ENCODE results near the gene PWWP2B.

The PWWP2B gene

GRCh38 chr10:132412316-132413192 is 15.6 kb downstream of the PWWP2B start:
- H3K4me3 ChIP-seq (ENCODE audit: low read length, poor library complexity, severe bottlenecking) = no peak overlapping the region
- no peak overlapping the region for H2AFZ ChIP-seq (ENCODE audit: low read length)
- no peaks in the 10 kb centered on the region for H3K27me3 ChIP-seq (ENCODE audit: insufficient read depth, low read length, poor library complexity, severe bottlenecking)
- no peaks in the 10 kb centered on the region for H3K9me2 ChIP-seq (replicated peaks; ENCODE audit: low read depth, low read length)
- peaks cover 75% of the 10 kb centered on the region; the same call in 1 of the 2 replicates for H3K79me2 ChIP-seq (ENCODE audit: insufficient read depth, low read length)
- H4K20me1 ChIP-seq (ENCODE audit: insufficient read depth, low read length, poor library complexity, severe bottlenecking) = peaks cover 30% of the 10 kb centered on the region
- no peak overlapping the region for H3K9ac ChIP-seq (ENCODE audit: low read depth, low read length, poor library complexity, severe bottlenecking)
- no peaks in the 10 kb centered on the region for H3F3A ChIP-seq (ENCODE audit: low read depth)
- peaks cover 11% of the 10 kb centered on the region for H3K4me1 ChIP-seq (ENCODE audit: insufficient read depth, low read length, poor library complexity, severe bottlenecking)
- no peaks in the 10 kb centered on the region for H3K9me3 ChIP-seq (ENCODE audit: insufficient read depth, low read depth, low read length)
- peaks cover 19% of the 10 kb centered on the region; the same call in 1 of the 2 replicates for H3K36me3 ChIP-seq (ENCODE audit: insufficient read depth, low read length)
- no peak overlapping the region for H3K4me2 ChIP-seq (ENCODE audit: low read depth, low read length, poor library complexity, severe bottlenecking)
- TF ChIP-seq EZH2phosphoT487 (IDR thresholded peaks at IDR 0.05; ENCODE audit: borderline replicate concordance) (no peak), CTCF (conservative IDR thresholded peaks at IDR 0.05; ENCODE audit: low read length) (no peak)

- Histone ChIP-seq H3K9me2 (replicated peaks; ENCODE audit: low read depth, low read length) (no peaks in the 10 kb centered on the region), H3K4me1 (ENCODE audit: insufficient read depth, low read length, poor library complexity, severe bottlenecking) (peaks cover 10% of the 10 kb centered on the region), H2AFZ (ENCODE audit: low read length) (no peak overlapping the region), H3K36me3 (ENCODE audit: insufficient read depth, low read length) (peaks cover 22% of the 10 kb centered on the region; the same call in 1 of the 2 replicates), H3K9ac (ENCODE audit: low read depth, low read length, poor library complexity, severe bottlenecking) (no peak overlapping the region), H3F3A (ENCODE audit: low read depth) (no peaks in the 10 kb centered on the region), H3K9me3 (ENCODE audit: insufficient read depth, low read depth, low read length) (no peaks in the 10 kb centered on the region), H3K27me3 (ENCODE audit: insufficient read depth, low read length, poor library complexity, severe bottlenecking) (no peaks in the 10 kb centered on the region), H3K79me2 (ENCODE audit: insufficient read depth, low read length) (peaks cover 71% of the 10 kb centered on the region; the same call in 1 of the 2 replicates), H4K20me1 (ENCODE audit: insufficient read depth, low read length, poor library complexity, severe bottlenecking) (peaks cover 21% of the 10 kb centered on the region), H3K4me2 (ENCODE audit: low read depth, low read length, poor library complexity, severe bottlenecking) (no peak overlapping the region), H3K4me3 (ENCODE audit: low read length, poor library complexity, severe bottlenecking) (no peak overlapping the region)
- TF ChIP-seq CTCF (conservative IDR thresholded peaks at IDR 0.05; ENCODE audit: low read length) (no peak), EZH2phosphoT487 (IDR thresholded peaks at IDR 0.05; ENCODE audit: borderline replicate concordance) (no peak)
These were observed 16.5 kb downstream of the PWWP2B start for GRCh38 chr10:132413226-132414205.

- no peak for TF ChIP-seq CTCF (conservative IDR thresholded peaks at IDR 0.05; ENCODE audit: low read length)
- no peak for TF ChIP-seq EZH2phosphoT487 (IDR thresholded peaks at IDR 0.05; ENCODE audit: borderline replicate concordance)
- H3K9me3 ChIP-seq (ENCODE audit: insufficient read depth, low read depth, low read length) = no peaks in the 10 kb centered on the region
- no peak overlapping the region for H3K4me2 ChIP-seq (ENCODE audit: low read depth, low read length, poor library complexity, severe bottlenecking)
- H3K4me3 ChIP-seq (ENCODE audit: low read length, poor library complexity, severe bottlenecking) = no peak overlapping the region
- no peaks in the 10 kb centered on the region for H3K27me3 ChIP-seq (ENCODE audit: insufficient read depth, low read length, poor library complexity, severe bottlenecking)
- no peaks in the 10 kb centered on the region for H3K9me2 ChIP-seq (replicated peaks; ENCODE audit: low read depth, low read length)
- no peak overlapping the region for H3K9ac ChIP-seq (ENCODE audit: low read depth, low read length, poor library complexity, severe bottlenecking)
- H4K20me1 ChIP-seq (ENCODE audit: insufficient read depth, low read length, poor library complexity, severe bottlenecking) = peaks cover 12% of the 10 kb centered on the region
- H3K79me2 ChIP-seq (ENCODE audit: insufficient read depth, low read length) = peaks cover 65% of the 10 kb centered on the region; the same call in 1 of the 2 replicates
- peaks cover 22% of the 10 kb centered on the region; the same call in 1 of the 2 replicates for H3K36me3 ChIP-seq (ENCODE audit: insufficient read depth, low read length)
- no peak overlapping the region for H2AFZ ChIP-seq (ENCODE audit: low read length)
- H3F3A ChIP-seq (ENCODE audit: low read depth) = no peaks in the 10 kb centered on the region
- peaks cover 16% of the 10 kb centered on the region for H3K4me1 ChIP-seq (ENCODE audit: insufficient read depth, low read length, poor library complexity, severe bottlenecking)
These were observed 17.5 kb downstream of the PWWP2B start for GRCh38 chr10:132414402-132415016.

Data from Loucy (cell line).